Lower leg skin (tissue), 4 donors: ENCODE results near the gene KRTAP10-7. TPM values are rescaled to one million over a fixed set of nuclear protein-coding genes. Genes with fewer than 3 reads are reported as not detected.

Experiments
- DNase-seq, 2 donors: peaks; one replicate each; pipeline ENCODE4 v3.0.0-alpha.2; 2019; ENCODE audit warnings: low spot score in 2 of 2
- H3K4me3 ChIP-seq: fragments of 200-600 bp; sonication (generic); 2 replicates; pipeline ENCODE4 v1.5.1; 2017; ENCODE audit warnings: mild to moderate bottlenecking, low read depth; ENCODE audit not compliant: poor library complexity, severe bottlenecking
- CTCF ChIP-seq, 3 donors: fragments of 450-650 bp; IDR thresholded peaks; one replicate each; pipeline ENCODE4 v1.5.1; 2016; ENCODE audit warnings: antibody characterized with exemption in 3 of 3, mild to moderate bottlenecking in 3 of 3, moderate library complexity in 2 of 3
- POLR2A ChIP-seq, 2 donors: fragments of 450-650 bp; IDR thresholded peaks; one replicate each; pipeline ENCODE4 v1.6.1; 2016 to 2017; ENCODE audit warnings: antibody characterized with exemption in 2 of 2, mild to moderate bottlenecking in 1 of 2, moderate library complexity in 1 of 2
- WGBS, 2 donors: methylation state at CpG; one replicate each; pipeline ENCODE4 v1.1.5; 2018; 5-methylcytosine and 5-hydroxymethylcytosine counted together
- intact Hi-C: fragments of 100-400 bp; cut with DNase I; formaldehyde crosslinking; loops from one replicate; pipeline ENCODE4 v1.15.0; 2023; ENCODE audit warnings: low total_unique reads
- total RNA-seq, 4 donors: library from RNA; depleted of rRNA; stranded (reverse); fragments of >200 nt; gene quantifications; one replicate each; pipeline ENCODE4 v1.1.0, GENCODE V29; 2016

The KRTAP10-7 gene
- total RNA-seq, 4 donors from 2014 or later: 2.4 to 11.0 TPM; not detected in 2

DNA sequence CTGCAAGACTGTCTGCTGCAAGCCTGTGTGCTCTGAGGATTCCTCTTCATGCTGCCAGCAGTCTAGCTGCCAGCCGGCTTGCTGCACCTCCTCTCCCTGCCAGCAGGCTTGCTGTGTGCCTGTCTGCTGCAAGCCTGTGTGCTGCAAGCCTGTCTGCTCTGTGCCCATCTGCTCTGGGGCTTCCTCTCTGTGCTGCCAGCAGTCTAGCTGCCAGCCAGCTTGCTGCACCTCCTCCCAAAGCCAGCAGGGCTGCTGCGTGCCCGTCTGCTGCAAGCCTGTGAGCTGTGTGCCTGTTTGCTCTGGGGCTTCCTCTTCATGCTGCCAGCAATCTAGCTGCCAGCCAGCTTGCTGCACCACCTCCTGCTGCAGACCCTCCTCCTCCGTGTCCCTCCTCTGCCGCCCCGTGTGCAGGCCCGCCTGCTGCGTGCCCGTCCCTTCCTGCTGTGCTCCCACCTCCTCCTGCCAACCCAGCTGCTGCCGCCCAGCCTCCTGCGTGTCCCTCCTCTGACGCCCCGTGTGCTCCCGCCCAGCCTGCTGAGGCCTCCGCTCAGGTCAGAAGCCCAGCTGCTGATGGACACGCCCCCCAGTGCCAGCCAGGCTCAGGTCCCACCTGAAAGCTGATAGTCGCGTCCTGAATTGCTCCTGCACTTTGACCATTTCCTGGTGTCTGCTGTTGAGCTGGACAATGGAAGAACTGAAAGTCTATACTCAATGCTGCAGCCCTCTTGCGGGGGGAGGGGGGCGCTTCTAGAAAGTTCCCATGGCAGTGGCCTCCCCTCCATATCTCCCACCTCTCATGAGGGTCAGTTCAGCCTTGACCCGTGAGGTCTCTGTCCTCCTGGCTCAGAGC is 25.7 kb upstream of the KRTAP10-7 start:
- no peak overlapping the region for H3K4me3 ChIP-seq
- TF ChIP-seq POLR2A (IDR thresholded peaks at IDR 0.05) (no peak), CTCF (IDR thresholded peaks at IDR 0.05) (no peak)
- WGBS, 2 donors: 31 to 57% methylated on average over 8 to 21 of the region's 21 CpGs
- peak in 1 of 2 donors; percentile 46 for DNase-seq
- intact Hi-C loops: no loop called here

DNA sequence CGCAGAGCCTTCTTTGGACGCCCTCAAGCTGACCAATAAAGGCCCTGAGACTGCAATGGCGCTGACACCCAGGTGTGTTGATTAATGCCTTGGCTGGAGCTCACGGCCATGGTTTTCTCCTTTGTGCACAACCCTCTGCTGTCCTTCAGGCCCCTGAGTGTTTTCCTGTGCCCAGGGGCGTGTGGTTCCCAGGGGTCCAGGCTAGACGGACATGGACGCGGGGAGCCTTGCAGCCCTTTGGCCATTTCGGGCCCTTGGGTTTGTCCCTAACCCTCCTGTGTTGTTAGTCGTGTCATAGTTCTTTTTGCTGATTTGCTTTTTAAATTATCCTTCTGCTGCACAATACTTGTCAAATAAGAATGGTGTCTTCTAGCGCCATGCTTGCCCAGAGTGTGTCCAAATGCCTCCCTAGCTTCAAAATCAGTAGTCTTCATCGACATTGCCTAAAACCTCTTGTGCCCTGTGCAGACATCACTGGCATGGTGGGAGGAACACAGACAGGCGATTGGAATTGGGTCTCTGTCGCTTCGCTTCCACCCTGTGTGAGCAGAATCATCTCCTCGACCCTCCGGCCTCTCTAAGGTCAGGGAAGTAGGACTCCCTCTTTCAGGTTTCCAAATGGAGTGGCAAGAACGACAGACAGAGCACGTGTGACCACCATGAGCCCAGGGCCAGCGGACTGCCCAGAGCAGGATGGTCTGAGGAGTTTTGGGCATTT is 24.9 kb upstream of the KRTAP10-7 start:
- WGBS, 2 donors: 87 to 91% methylated on average over 20 of the region's 20 CpGs
- no peak overlapping the region for H3K4me3 ChIP-seq
- intact Hi-C loops: no loop called here
- DNase-seq: peak in 1 of 2 donors; percentile 63
- no peak for TF ChIP-seq POLR2A (IDR thresholded peaks at IDR 0.05)
- no peak for TF ChIP-seq CTCF (IDR thresholded peaks at IDR 0.05)

DNA sequence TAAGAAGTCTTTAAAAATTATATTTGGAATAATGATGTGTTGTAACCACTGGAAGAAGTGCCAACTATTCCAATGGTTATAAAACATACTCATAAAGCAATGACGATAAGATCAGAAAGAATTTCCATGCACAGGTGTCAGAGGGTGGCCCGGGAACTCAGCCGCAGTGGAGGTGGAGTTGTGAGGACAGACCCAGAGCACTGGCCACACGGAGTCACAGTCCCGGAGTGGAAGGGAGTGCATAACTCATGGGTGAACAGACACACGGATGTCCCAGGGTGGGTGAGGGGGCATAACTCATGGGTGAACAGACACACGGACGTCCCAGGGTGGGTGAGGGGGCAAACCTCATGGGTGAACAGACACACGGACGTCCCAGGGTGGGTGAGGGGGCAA is 24.4 kb upstream of the KRTAP10-7 start:
- intact Hi-C loops: no loop called here
- TF ChIP-seq CTCF (IDR thresholded peaks at IDR 0.05) (no peak), POLR2A (IDR thresholded peaks at IDR 0.05) (no peak)
- WGBS, 2 donors: 82 to 84% methylated on average over 8 to 10 of the region's 10 CpGs
- peak in 1 of 2 donors; percentile 62 for DNase-seq
- H3K4me3 ChIP-seq: no peak overlapping the region

GRCh38 chr21:44578371-44579055 is 21.9 kb upstream of the KRTAP10-7 start:
- intact Hi-C loops: no loop called here
- peak in 1 of 2 donors; percentile 71 for DNase-seq
- 89 to 94% methylated on average over 14 of the region's 17 CpGs for whole genome bisulfite sequencing, 2 donors
- H3K4me3 ChIP-seq: no peak overlapping the region
- TF ChIP-seq CTCF (IDR thresholded peaks at IDR 0.05) (no peak), POLR2A (IDR thresholded peaks at IDR 0.05) (no peak)

- WGBS, 2 donors: 80 to 84% methylated on average over 15 to 17 of the region's 22 CpGs
- H3K4me3 ChIP-seq: no peak overlapping the region
- intact Hi-C loops: no loop called here
- peak in 1 of 2 donors; percentile 65 for DNase-seq
- TF ChIP-seq POLR2A (IDR thresholded peaks at IDR 0.05) (no peak), CTCF (IDR thresholded peaks at IDR 0.05) (no peak)
Observed at GRCh38 chr21:44579056-44579832, 21.2 kb upstream of the KRTAP10-7 start.
